Measurements from ENCODE around the gene ITGAV.
A peak's percentile ranks its signal among the peaks of the same experiment; 100 is the strongest.

ITGAV gene

GRCh38 chr2:186575856-186576255 lies 14.0 kb upstream of the ITGAV start:
- no peak for DNase-seq

GRCh38 chr2:186576614-186577013 lies 13.2 kb upstream of the ITGAV start:
- DNase-seq: no peak

GRCh38 chr2:186582698-186583097 lies 7.2 kb upstream of the ITGAV start:
- DNase-seq: no peak

GRCh38 chr2:186584053-186584452 lies 5.8 kb upstream of the ITGAV start:
- DNase-seq: no peak

- no peak for DNase-seq
Measured at GRCh38 chr2:186588421-186588820, 1.4 kb upstream of the ITGAV start.

GRCh38 chr2:186588940-186589611 lies 780 bp upstream of the ITGAV start:
- no peak for DNase-seq

GRCh38 chr2:186590350-186590758 lies 498 bp downstream of the ITGAV start:
- no peak for DNase-seq

GRCh38 chr2:186590759-186591505 lies 1.1 kb downstream of the ITGAV start:
- peak; percentile 11 for DNase-seq

GRCh38 chr2:186591506-186591890 lies 1.6 kb downstream of the ITGAV start:
- no peak for DNase-seq

- no peak for DNase-seq
Measured at GRCh38 chr2:186592137-186592875, 2.5 kb downstream of the ITGAV start.

GRCh38 chr2:186593523-186593922 lies 3.7 kb downstream of the ITGAV start:
- DNase-seq: no peak

- no peak for DNase-seq
Measured at GRCh38 chr2:186594001-186594722, 4.3 kb downstream of the ITGAV start.

GRCh38 chr2:186595219-186595618 lies 5.4 kb downstream of the ITGAV start:
- DNase-seq: no peak

GRCh38 chr2:186599186-186599778 lies 9.4 kb downstream of the ITGAV start:
- DNase-seq: no peak

- no peak for DNase-seq
Measured at GRCh38 chr2:186603286-186603685, 13.4 kb downstream of the ITGAV start.

- DNase-seq: no peak
Measured at GRCh38 chr2:186605041-186605440, 15.2 kb downstream of the ITGAV start.

GRCh38 chr2:186607660-186608324 lies 17.9 kb downstream of the ITGAV start:
- DNase-seq: no peak

GRCh38 chr2:186610785-186611184 lies 20.9 kb downstream of the ITGAV start:
- DNase-seq: no peak

- DNase-seq: no peak
Measured at GRCh38 chr2:186611526-186611925, 21.7 kb downstream of the ITGAV start.

GRCh38 chr2:186612026-186612425 lies 22.2 kb downstream of the ITGAV start:
- no peak for DNase-seq

GRCh38 chr2:186612555-186613440 lies 22.9 kb downstream of the ITGAV start:
- no peak for DNase-seq

Measured in NCI-H2029 treated with DMSO at 0.1 percent for 48 hours (cell line).